RWPE2 (cell line): ENCODE measurements around the gene HNRNPM.

Experiments
- ATAC-seq: fragments of 200-7000 bp; cut with Tn5 transposase; 3 replicates; pipeline ENCODE4 v1.9.1; 2021; ENCODE audit warnings: low read depth
- DNase-seq: peaks from one replicate; pipeline ENCODE4 v3.0.0-alpha.2; 2020; ENCODE audit warnings: low spot score
- H3K27ac ChIP-seq: fragments of 450-650 bp; 2 replicates; pipeline ENCODE4 v1.5.1; 2017; ENCODE audit warnings: mild to moderate bottlenecking; ENCODE audit not compliant: poor library complexity, severe bottlenecking
- H3K27me3 ChIP-seq: fragments of 250-450 bp; sonication (Bioruptor Pico); 2 replicates; pipeline ENCODE4 v1.5.1; 2021; ENCODE audit warnings: mild to moderate bottlenecking, moderate library complexity; ENCODE audit not compliant: insufficient read depth, poor library complexity, severe bottlenecking
- H3K36me3 ChIP-seq: fragments of 250-450 bp; sonication (Bioruptor Pico); 2 replicates; pipeline ENCODE4 v1.5.1; 2020; ENCODE audit warnings: low read depth, mild to moderate bottlenecking, moderate library complexity
- H3K4me1 ChIP-seq: fragments of 250-450 bp; sonication (Bioruptor Pico); 2 replicates; pipeline ENCODE4 v1.5.1; 2021; ENCODE audit warnings: mild to moderate bottlenecking, moderate library complexity; ENCODE audit not compliant: insufficient read depth, poor library complexity, severe bottlenecking
- H3K4me3 ChIP-seq: fragments of 250-450 bp; sonication (Bioruptor Pico); 2 replicates; pipeline ENCODE4 v1.5.1; 2021; ENCODE audit warnings: mild to moderate bottlenecking, moderate library complexity; ENCODE audit not compliant: severe bottlenecking
- H3K9me3 ChIP-seq: fragments of 250-450 bp; sonication (Bioruptor Pico); 2 replicates; pipeline ENCODE4 v1.5.1; 2021; ENCODE audit warnings: mild to moderate bottlenecking, moderate library complexity; ENCODE audit not compliant: severe bottlenecking
- TF ChIP-seq, protein P1 (sequence below): fragments of 450-650 bp; IDR thresholded peaks from one replicate; pipeline ENCODE4 v1.5.1; 2017; ENCODE audit warnings: mild to moderate bottlenecking, moderate library complexity; ENCODE audit not compliant: poor library complexity, severe bottlenecking

The HNRNPM gene

DNA sequence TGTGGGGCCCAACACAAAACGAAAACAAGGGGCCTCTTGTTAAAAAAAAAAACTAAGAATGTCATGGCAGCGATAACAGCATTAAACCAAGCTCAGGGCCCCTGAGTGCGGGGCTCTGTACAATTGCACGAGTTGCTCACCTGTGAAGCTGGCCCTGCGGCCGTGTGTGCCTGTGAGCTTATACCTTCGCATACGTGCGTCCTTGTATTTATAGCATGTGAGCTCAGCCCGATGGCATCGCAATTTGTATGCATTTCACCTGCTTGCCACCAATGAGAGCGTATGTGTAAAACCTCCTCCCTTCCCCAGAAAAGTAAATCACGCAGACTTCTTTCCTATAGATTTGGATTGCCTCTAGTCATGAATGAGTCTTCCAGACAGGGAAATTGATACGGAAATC lies 17.1 kb downstream of the HNRNPM start:
- Histone ChIP-seq H3K4me3 (no peak overlapping the region), H3K36me3 (peaks cover 89% of the 10 kb centered on the region), H3K4me1 (peaks cover 30% of the 10 kb centered on the region), H3K9me3 (no peaks in the 10 kb centered on the region), H3K27me3 (no peaks in the 10 kb centered on the region), H3K27ac (no peak overlapping the region)
- ATAC-seq (no peak), DNase-seq (no peak)
- TF ChIP-seq, protein P1, sequence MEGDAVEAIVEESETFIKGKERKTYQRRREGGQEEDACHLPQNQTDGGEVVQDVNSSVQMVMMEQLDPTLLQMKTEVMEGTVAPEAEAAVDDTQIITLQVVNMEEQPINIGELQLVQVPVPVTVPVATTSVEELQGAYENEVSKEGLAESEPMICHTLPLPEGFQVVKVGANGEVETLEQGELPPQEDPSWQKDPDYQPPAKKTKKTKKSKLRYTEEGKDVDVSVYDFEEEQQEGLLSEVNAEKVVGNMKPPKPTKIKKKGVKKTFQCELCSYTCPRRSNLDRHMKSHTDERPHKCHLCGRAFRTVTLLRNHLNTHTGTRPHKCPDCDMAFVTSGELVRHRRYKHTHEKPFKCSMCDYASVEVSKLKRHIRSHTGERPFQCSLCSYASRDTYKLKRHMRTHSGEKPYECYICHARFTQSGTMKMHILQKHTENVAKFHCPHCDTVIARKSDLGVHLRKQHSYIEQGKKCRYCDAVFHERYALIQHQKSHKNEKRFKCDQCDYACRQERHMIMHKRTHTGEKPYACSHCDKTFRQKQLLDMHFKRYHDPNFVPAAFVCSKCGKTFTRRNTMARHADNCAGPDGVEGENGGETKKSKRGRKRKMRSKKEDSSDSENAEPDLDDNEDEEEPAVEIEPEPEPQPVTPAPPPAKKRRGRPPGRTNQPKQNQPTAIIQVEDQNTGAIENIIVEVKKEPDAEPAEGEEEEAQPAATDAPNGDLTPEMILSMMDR: no peak

DNA sequence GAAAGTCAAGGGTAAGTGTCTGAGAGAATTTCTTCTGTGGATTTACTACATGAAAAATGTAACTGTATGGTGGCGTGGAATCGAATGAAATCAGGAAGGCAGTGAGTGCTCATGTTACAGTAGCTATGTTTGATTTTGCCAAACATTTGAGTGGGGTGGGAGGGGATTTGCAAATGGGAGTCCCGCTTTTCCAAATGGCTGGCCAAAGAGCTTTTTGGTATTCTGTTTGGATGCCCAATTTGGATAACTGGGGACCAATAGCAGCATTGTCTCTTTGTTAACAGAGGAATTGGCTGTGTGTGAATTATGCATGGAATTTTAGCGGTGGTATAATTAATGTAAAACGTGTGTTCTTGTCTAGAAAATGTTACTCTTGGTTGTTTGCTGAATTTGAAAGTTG lies 17.8 kb downstream of the HNRNPM start:
- DNase-seq: no peak
- peaks cover 89% of the 10 kb centered on the region for H3K36me3 ChIP-seq
- peaks cover 27% of the 10 kb centered on the region for H3K4me1 ChIP-seq
- no peak for ATAC-seq
- H3K4me3 ChIP-seq: no peak overlapping the region
- H3K9me3 ChIP-seq: no peaks in the 10 kb centered on the region
- no peaks in the 10 kb centered on the region for H3K27me3 ChIP-seq
- TF ChIP-seq, protein P1: no peak
- H3K27ac ChIP-seq: no peak overlapping the region

DNA sequence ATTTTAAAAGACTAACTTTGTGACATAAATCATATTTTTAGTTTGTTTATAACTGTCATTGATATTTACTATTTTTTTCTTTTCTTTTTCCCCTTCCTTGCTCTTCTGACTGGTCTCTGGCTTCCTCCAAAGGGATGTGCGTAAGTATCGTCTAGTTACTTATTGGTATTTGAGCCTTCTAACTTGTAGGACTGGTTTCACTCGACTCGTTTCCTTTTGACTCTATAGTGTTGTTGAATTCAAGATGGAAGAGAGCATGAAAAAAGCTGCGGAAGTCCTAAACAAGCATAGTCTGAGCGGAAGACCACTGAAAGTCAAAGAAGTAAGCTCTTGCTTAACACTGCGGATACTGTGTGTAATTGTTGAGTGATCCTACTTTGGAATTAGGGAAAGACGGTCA lies 18.6 kb downstream of the HNRNPM start:
- no peak overlapping the region for H3K27ac ChIP-seq
- H3K4me3 ChIP-seq: no peak overlapping the region
- ATAC-seq (no peak), DNase-seq (no peak)
- H3K27me3 ChIP-seq: no peaks in the 10 kb centered on the region
- H3K9me3 ChIP-seq: no peaks in the 10 kb centered on the region
- H3K36me3 ChIP-seq: peaks cover 91% of the 10 kb centered on the region
- H3K4me1 ChIP-seq: peaks cover 19% of the 10 kb centered on the region
- TF ChIP-seq, protein P1: no peak

GRCh38 chr19:8466018-8466417 lies 21.2 kb downstream of the HNRNPM start:
- no peak for DNase-seq
- H3K36me3 ChIP-seq: peaks cover 100% of the 10 kb centered on the region

GRCh38 chr19:8468124-8468523 lies 23.3 kb downstream of the HNRNPM start:
- Histone ChIP-seq H3K27ac (no peak overlapping the region), H3K9me3 (no peaks in the 10 kb centered on the region), H3K4me1 (no peaks in the 10 kb centered on the region), H3K27me3 (no peaks in the 10 kb centered on the region), H3K4me3 (no peak overlapping the region), H3K36me3 (peaks cover 100% of the 10 kb centered on the region)
- ATAC-seq (no peak), DNase-seq (no peak)
- TF ChIP-seq, protein P1: no peak

More at GRCh38 chr19:8466018-8466417, 21.2 kb downstream of the HNRNPM start:
- TF ChIP-seq, protein P1: no peak
- Histone ChIP-seq H3K4me1 (no peaks in the 10 kb centered on the region), H3K27me3 (no peaks in the 10 kb centered on the region), H3K4me3 (no peak overlapping the region), H3K27ac (no peak overlapping the region), H3K9me3 (no peaks in the 10 kb centered on the region)
- ATAC-seq: no peak
